PFSK-1 (cell line): ENCODE data around the gene MAST4.

Experiments used
- FOXP2 ChIP-seq: optimal IDR thresholded peaks from 2 replicates; pipeline ENCODE3; 2011; ENCODE audit warnings: borderline replicate concordance, control low read depth, inconsistent platforms; ENCODE audit not compliant: insufficient read depth; ENCODE audit errors: extremely low read length, extremely low read depth
- POLR2AphosphoS5 ChIP-seq: IDR thresholded peaks from 2 replicates; pipeline ENCODE4 v1.6.1; 2012; ENCODE audit warnings: low read depth, mild to moderate bottlenecking, control low read depth, low read length, moderate library complexity
- REST ChIP-seq, 2 experiments: IDR thresholded peaks; 2 replicates each; pipeline versions ENCODE4 v1.6.1 to v1.8.0; 2011 to 2012; ENCODE audit warnings: low read depth in 2 of 2, low read length in 2 of 2, control low read depth in 1 of 2, inconsistent platforms in 1 of 2, mild to moderate bottlenecking in 1 of 2, moderate library complexity in 1 of 2; ENCODE audit not compliant: insufficient read depth in 1 of 2
- SIN3A ChIP-seq: IDR thresholded peaks from 2 replicates; pipeline ENCODE4 v1.6.1; 2012; ENCODE audit warnings: mild to moderate bottlenecking, low read length, moderate library complexity, borderline replicate concordance; ENCODE audit not compliant: insufficient read depth
- TAF1 ChIP-seq: IDR thresholded peaks from 2 replicates; pipeline ENCODE4 v1.6.1; 2012; ENCODE audit warnings: low read length, control low read depth, borderline replicate concordance; ENCODE audit not compliant: insufficient read depth

Gene MAST4

GRCh38 chr5:67166460-67167285 lies 570.5 kb downstream of the MAST4 start:
- TF ChIP-seq SIN3A (no peak), FOXP2 (no peak), REST (IDR thresholded peaks at IDR 0.05; ENCODE audit: insufficient read depth in 1 of 2, low read depth in 2 of 2, low read length in 2 of 2) (no peak), TAF1 (no peak), POLR2AphosphoS5 (no peak)

GRCh38 chr5:67168069-67168468 lies 571.9 kb downstream of the MAST4 start:
- no peak for TF ChIP-seq SIN3A
- TF ChIP-seq REST (IDR thresholded peaks at IDR 0.05; ENCODE audit: insufficient read depth in 1 of 2, low read depth in 2 of 2, low read length in 2 of 2) = no peak
- TF ChIP-seq FOXP2 = no peak
- no peak for TF ChIP-seq POLR2AphosphoS5
- TF ChIP-seq TAF1 = no peak

- TF ChIP-seq TAF1 = no peak
- no peak for TF ChIP-seq FOXP2
Observed at GRCh38 chr5:67170767-67171166, 574.6 kb downstream of the MAST4 start.

- TF ChIP-seq REST (IDR thresholded peaks at IDR 0.05; ENCODE audit: insufficient read depth in 1 of 2, low read depth in 2 of 2, low read length in 2 of 2) (no peak), TAF1 (no peak), FOXP2 (no peak), SIN3A (no peak), POLR2AphosphoS5 (no peak)
Observed at GRCh38 chr5:67173959-67174358, 577.8 kb downstream of the MAST4 start.

- TF ChIP-seq POLR2AphosphoS5 = no peak
- no peak for TF ChIP-seq TAF1
- TF ChIP-seq REST (IDR thresholded peaks at IDR 0.05; ENCODE audit: insufficient read depth in 1 of 2, low read depth in 2 of 2, low read length in 2 of 2) = no peak
- no peak for TF ChIP-seq SIN3A
- TF ChIP-seq FOXP2 = no peak
Observed at GRCh38 chr5:67176936-67177335, 580.7 kb downstream of the MAST4 start.
